Measurements from ENCODE around the gene ODR4. TPM values are rescaled to one million over a fixed set of nuclear protein-coding genes. Genes with fewer than 3 reads are reported as not detected.

ODR4 gene
- total RNA-seq, 1 experiment from 2014 or later = 14.5 TPM

DNA sequence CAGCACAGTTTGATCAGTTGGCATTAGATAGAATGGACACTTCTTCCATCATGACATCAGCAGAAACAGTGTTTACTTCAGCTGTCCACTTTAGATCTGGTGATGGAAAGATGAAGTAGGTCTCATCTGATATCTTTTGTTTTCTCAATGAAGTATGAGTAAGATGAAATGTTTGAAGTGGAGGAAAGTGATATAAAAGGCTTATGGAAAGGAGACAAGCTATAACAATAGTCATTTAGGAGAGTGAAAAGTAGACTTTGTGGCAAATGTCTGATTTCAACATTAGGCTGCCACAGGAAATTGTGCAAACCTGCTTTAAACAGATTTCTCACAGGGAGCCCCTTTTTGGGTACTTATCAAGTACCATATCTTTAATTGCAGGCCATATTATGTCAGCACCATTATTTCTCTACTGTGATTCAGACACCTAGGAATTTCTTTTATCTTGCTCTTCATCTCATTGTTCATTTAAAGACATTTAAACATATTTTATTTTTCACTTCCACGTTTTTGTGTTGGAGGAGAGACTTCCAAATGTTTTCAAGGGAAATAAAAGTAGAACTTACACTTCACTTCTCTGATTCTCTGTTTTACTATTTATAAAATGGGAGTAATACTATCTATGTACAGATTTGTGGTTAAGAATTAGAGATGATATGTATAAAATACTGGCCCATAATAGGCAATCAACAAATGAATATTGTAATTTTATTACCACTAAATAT lies 67.2 kb downstream of the ODR4 start:
- Mint-ChIP-seq H3K4me1 (peaks cover 11% of the 10 kb centered on the region), H3K27me3 (ENCODE audit: low read depth) (no peaks in the 10 kb centered on the region), H3K9me3 (no peaks in the 10 kb centered on the region), H3K4me3 (no peak overlapping the region), H3K27ac (no peak overlapping the region), H3K36me3 (no peaks in the 10 kb centered on the region)
- ChIA-PET POLR2A (no interaction called here), CTCF (no interaction called here)
- DNase-seq (ENCODE audit: low spot score) = no peak
- ATAC-seq = no peak
- TF ChIP-seq, protein P1, sequence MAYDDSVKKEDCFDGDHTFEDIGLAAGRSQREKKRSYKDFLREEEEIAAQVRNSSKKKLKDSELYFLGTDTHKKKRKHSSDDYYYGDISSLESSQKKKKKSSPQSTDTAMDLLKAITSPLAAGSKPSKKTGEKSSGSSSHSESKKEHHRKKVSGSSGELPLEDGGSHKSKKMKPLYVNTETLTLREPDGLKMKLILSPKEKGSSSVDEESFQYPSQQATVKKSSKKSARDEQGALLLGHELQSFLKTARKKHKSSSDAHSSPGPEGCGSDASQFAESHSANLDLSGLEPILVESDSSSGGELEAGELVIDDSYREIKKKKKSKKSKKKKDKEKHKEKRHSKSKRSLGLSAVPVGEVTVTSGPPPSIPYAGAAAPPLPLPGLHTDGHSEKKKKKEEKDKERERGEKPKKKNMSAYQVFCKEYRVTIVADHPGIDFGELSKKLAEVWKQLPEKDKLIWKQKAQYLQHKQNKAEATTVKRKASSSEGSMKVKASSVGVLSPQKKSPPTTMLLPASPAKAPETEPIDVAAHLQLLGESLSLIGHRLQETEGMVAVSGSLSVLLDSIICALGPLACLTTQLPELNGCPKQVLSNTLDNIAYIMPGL (CRISPR knock-in tag; IDR thresholded peaks at IDR 0.05) = no peak
- TF ChIP-seq JAZF1 (CRISPR knock-in tag; IDR thresholded peaks at IDR 0.05) = no peak
- no peak for TF ChIP-seq TEAD1 (CRISPR knock-in tag; IDR thresholded peaks at IDR 0.05)
- TF ChIP-seq, protein P2, sequence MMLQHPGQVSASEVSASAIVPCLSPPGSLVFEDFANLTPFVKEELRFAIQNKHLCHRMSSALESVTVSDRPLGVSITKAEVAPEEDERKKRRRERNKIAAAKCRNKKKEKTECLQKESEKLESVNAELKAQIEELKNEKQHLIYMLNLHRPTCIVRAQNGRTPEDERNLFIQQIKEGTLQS (CRISPR knock-in tag; conservative IDR thresholded peaks at IDR 0.05) = no peak
- TF ChIP-seq, protein P3, sequence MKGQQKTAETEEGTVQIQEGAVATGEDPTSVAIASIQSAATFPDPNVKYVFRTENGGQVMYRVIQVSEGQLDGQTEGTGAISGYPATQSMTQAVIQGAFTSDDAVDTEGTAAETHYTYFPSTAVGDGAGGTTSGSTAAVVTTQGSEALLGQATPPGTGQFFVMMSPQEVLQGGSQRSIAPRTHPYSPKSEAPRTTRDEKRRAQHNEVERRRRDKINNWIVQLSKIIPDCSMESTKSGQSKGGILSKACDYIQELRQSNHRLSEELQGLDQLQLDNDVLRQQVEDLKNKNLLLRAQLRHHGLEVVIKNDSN (CRISPR knock-in tag; IDR thresholded peaks at IDR 0.05) = no peak
- TF ChIP-seq SP1 (CRISPR knock-in tag; conservative IDR thresholded peaks at IDR 0.05) = no peak
- TF ChIP-seq, protein P4, sequence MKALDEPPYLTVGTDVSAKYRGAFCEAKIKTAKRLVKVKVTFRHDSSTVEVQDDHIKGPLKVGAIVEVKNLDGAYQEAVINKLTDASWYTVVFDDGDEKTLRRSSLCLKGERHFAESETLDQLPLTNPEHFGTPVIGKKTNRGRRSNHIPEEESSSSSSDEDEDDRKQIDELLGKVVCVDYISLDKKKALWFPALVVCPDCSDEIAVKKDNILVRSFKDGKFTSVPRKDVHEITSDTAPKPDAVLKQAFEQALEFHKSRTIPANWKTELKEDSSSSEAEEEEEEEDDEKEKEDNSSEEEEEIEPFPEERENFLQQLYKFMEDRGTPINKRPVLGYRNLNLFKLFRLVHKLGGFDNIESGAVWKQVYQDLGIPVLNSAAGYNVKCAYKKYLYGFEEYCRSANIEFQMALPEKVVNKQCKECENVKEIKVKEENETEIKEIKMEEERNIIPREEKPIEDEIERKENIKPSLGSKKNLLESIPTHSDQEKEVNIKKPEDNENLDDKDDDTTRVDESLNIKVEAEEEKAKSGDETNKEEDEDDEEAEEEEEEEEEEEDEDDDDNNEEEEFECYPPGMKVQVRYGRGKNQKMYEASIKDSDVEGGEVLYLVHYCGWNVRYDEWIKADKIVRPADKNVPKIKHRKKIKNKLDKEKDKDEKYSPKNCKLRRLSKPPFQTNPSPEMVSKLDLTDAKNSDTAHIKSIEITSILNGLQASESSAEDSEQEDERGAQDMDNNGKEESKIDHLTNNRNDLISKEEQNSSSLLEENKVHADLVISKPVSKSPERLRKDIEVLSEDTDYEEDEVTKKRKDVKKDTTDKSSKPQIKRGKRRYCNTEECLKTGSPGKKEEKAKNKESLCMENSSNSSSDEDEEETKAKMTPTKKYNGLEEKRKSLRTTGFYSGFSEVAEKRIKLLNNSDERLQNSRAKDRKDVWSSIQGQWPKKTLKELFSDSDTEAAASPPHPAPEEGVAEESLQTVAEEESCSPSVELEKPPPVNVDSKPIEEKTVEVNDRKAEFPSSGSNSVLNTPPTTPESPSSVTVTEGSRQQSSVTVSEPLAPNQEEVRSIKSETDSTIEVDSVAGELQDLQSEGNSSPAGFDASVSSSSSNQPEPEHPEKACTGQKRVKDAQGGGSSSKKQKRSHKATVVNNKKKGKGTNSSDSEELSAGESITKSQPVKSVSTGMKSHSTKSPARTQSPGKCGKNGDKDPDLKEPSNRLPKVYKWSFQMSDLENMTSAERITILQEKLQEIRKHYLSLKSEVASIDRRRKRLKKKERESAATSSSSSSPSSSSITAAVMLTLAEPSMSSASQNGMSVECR (CRISPR knock-in tag; IDR thresholded peaks at IDR 0.05; ENCODE audit: borderline replicate concordance) = no peak
- no peak for TF ChIP-seq HMGA2 (CRISPR knock-in tag; IDR thresholded peaks at IDR 0.05)
- no peak for TF ChIP-seq SMAD3 (CRISPR knock-in tag; IDR thresholded peaks at IDR 0.05; ENCODE audit: borderline replicate concordance)
- TF ChIP-seq, protein P5, sequence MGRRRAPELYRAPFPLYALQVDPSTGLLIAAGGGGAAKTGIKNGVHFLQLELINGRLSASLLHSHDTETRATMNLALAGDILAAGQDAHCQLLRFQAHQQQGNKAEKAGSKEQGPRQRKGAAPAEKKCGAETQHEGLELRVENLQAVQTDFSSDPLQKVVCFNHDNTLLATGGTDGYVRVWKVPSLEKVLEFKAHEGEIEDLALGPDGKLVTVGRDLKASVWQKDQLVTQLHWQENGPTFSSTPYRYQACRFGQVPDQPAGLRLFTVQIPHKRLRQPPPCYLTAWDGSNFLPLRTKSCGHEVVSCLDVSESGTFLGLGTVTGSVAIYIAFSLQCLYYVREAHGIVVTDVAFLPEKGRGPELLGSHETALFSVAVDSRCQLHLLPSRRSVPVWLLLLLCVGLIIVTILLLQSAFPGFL (CRISPR knock-in tag; IDR thresholded peaks at IDR 0.05; ENCODE audit: borderline replicate concordance) = no peak
- no peak for TF ChIP-seq GRHL2 (CRISPR knock-in tag; IDR thresholded peaks at IDR 0.05; ENCODE audit: insufficient replicate concordance, severe bottlenecking)
- TF ChIP-seq, protein P6, sequence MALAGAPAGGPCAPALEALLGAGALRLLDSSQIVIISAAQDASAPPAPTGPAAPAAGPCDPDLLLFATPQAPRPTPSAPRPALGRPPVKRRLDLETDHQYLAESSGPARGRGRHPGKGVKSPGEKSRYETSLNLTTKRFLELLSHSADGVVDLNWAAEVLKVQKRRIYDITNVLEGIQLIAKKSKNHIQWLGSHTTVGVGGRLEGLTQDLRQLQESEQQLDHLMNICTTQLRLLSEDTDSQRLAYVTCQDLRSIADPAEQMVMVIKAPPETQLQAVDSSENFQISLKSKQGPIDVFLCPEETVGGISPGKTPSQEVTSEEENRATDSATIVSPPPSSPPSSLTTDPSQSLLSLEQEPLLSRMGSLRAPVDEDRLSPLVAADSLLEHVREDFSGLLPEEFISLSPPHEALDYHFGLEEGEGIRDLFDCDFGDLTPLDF (CRISPR knock-in tag; IDR thresholded peaks at IDR 0.05) = no peak
- TF ChIP-seq PRRX2 (CRISPR knock-in tag; IDR thresholded peaks at IDR 0.05) = no peak
- TF ChIP-seq, protein P7, sequence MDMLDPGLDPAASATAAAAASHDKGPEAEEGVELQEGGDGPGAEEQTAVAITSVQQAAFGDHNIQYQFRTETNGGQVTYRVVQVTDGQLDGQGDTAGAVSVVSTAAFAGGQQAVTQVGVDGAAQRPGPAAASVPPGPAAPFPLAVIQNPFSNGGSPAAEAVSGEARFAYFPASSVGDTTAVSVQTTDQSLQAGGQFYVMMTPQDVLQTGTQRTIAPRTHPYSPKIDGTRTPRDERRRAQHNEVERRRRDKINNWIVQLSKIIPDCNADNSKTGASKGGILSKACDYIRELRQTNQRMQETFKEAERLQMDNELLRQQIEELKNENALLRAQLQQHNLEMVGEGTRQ (CRISPR knock-in tag; IDR thresholded peaks at IDR 0.05) = no peak
- no peak for TF ChIP-seq NFATC4 (CRISPR knock-in tag; IDR thresholded peaks at IDR 0.05)
- no peak for TF ChIP-seq ZNF232 (CRISPR knock-in tag; IDR thresholded peaks at IDR 0.05)
